ENCODE results near the gene DAGLA.
"Not testable (repeated sequence)": the region's sequence is repeated elsewhere in the genome, so short reads cannot be mapped to it uniquely, and the experiment has no call there.

DAGLA gene

DNA sequence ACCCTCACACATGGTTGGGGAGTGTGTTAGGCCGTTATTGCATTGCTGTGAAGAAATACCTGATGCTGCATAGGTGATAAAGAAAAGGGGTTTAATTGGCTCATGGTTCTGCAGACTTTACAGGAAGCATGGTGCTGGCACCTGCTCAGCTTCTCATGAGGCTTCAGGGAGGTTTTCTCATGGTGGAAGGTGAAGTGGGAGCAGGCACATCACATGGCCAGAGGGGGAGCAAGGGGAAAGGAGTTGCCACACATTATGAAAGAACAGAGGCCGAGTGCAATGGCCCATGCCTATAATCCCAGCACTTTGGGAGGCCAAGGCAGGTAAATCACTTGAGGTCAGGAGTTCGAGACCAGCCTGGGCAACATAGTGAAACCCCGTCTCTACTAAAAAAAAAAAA lies 19.2 kb upstream of the DAGLA start:
- DNase-seq (ENCODE audit: low read depth) = not testable (repeated sequence)

DNA sequence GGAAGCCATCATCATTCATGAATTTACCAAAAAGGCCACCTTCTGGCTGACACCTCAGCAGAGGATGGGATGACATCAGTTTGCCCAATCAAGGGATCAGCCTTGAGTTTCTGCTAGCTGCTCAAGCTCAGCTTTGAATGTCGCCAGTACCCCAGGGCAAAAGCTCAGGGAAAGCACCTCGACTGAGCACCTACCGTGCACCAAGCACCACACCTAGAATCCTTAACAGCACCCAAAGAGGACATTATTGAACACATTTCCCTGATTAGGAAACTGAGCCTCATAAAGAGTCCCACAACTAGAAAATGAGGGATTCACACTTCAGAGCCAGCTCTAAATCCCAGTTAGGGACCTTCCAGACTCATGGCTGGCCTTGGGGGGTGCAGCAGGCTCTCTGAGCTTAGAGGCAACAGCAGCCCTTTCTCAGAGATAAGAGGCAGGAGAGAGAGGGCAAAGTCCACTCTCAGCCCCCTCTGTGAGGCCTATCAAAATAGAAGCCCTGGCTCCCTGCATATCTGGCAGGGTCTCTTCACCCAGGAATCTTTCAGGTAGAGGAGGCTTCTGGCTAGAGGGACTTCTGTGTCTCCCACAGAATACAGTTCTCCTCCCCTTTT lies 13.4 kb upstream of the DAGLA start:
- no peak for DNase-seq (ENCODE audit: low read depth)

- DNase-seq (ENCODE audit: low read depth) = no peak
Measured at GRCh38 chr11:61667684-61668305, 12.4 kb upstream of the DAGLA start.

DNA sequence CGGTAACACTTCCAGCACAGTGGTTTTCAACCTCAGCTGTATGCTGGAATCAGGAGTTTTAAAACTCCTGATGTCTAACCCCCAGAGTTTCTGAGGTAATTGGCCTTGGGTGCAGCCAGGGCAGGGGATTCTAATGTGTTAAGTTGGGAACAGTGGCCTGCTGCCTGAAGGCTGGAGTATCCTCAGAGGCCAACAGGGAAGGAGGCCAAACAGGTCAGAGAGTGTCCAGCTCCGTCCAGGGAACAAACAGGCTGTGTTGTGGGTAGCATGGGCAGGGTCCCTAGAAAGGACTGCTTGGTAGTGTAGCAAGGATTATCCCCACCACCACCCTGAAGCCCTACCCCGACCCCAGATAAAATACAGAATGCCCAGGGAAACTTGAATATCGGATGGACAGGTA lies 10.8 kb upstream of the DAGLA start:
- DNase-seq (ENCODE audit: low read depth) = no peak

DNA sequence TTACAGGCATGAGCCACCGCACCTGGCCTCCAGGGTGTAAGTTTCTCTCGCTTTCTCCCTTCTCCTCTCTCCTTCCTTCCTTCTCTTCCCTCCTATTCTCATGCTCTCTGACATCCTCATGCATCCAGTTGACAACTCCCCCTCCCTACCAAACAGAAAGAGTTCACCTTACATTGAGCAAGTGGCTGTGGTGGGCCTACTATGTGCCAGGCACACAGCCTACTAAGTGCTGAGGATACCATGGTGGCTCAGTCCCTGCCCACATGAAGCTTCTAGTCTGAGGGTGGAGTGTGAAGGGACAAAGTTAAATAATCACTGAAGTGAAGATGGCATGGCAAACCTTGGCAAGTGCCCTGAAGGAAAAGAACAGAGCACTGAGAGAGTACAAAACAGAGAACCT lies 9.6 kb upstream of the DAGLA start:
- no peak for DNase-seq (ENCODE audit: low read depth)

DNA sequence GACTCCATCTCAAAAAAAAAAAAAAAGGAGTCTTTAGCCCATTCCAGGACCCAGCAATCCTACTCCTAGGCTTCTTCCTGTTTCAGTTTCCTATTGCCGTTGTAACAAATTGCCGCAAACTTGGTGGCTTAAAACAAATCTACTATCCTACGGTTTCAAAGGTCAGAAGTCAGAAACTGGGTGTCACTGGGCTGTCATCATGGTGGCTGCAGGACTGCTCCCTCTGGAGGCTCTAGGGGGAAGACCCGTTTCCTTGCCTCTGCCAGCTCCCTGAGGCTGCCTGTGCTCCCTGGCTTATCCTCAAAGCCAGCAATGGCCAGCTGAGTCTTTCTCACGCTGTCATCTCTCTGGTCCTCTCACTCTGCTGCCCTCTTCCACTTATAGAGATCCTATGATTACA lies 8.7 kb upstream of the DAGLA start:
- no peak for DNase-seq (ENCODE audit: low read depth)

- DNase-seq (ENCODE audit: low read depth) = not testable (repeated sequence)
Measured at GRCh38 chr11:61673946-61674467, 6.2 kb upstream of the DAGLA start.

DNA sequence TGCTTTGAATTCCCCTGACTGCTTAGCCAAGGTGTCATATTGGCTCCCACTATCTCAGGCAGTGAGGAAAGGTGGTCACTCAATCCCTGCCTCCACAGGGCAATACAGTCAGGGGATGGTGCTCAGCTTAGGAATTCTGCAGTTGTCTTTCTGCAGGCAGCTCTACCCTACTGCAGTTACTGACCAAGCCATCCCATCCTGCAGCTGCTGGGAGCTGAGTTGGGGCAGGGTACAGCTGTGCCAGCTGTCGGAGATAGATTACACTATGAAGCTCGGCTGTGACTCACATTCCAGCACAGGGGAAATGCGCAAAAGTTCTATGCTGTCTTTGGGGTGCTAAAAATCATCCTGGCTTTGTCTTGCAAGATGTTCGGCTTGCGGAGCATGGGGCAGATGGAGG lies 4.4 kb upstream of the DAGLA start:
- DNase-seq (ENCODE audit: low read depth) = no peak

GRCh38 chr11:61679296-61679695 lies 895 bp upstream of the DAGLA start:
- DNase-seq (ENCODE audit: low read depth) = no peak

GRCh38 chr11:61680622-61681221 lies 531 bp downstream of the DAGLA start:
- no peak for DNase-seq (ENCODE audit: low read depth)

DNA sequence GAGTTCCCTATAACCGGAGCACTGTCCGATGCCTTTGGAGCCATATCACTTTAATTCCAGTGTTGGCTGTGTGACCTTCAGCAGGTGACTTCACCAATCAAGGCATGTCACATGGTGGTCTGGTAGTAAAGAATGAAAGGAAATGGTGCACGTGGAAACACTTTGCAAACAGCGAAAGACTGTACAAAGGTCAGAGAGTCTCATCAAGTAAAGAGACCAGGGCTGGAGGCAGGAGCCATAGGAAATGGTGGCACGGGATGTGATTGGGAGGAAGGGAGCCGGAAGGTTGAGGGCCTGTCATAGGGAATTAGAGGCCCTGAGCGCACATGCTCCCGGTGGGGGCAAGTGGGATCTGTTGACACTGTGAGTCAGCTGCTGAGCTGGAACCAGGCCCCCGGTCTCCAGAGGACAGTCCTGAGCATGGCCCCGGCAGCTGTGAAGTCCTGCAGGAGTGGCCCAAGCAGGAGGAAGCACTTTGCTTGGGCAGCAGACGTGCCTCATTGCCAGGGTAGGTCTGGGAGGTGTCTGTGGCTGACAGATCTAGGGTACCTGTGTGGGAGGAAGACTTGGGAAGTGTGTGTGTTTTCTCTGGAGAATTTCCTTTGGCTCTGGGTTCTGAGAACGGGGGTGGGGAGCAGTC lies 2.0 kb downstream of the DAGLA start:
- no peak for DNase-seq (ENCODE audit: low read depth)

DNA sequence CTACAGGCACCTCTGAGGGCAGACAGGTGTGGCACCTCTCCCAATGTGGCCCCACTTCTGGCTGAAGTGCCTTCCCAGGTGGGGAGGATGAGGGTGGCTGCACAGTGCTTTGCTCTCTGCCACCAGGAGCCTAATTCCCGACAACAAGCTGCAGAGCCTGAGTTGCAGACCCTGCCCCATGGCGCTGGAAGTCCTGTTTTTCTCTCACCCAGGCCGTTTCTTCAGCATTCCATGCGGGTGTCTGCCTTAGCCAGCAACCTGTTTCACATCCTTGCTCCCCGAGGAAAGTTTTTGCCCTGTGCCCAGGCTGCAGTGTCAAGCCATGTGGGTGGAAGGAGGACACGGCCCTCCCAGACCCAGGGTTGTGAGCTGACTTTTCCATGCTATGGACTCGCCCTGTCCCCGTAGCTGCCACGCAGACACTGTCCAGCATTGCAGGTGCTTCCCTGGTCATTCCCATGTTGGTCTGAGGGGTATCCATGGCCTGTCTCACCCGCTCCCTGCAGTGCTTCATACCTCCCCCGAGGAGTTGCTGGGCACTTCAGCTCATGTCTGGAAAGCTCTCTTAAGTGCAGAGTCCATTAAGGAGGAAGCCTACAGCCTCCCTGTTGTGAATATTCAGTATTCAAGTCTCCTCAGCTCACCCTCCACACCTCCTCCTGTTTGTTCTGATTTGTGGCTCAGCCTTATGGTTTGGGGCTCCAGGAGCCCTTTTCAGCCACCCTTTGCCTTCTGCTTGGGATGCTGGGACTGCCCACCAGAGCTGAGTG lies 2.9 kb downstream of the DAGLA start:
- no peak for DNase-seq (ENCODE audit: low read depth)

GRCh38 chr11:61683961-61684869 lies 4.0 kb downstream of the DAGLA start:
- DNase-seq (ENCODE audit: low read depth) = peak; percentile 46

GRCh38 chr11:61684870-61685616 lies 4.9 kb downstream of the DAGLA start:
- no peak for DNase-seq (ENCODE audit: low read depth)

- DNase-seq (ENCODE audit: low read depth) = no peak
Measured at GRCh38 chr11:61685617-61685967, 5.4 kb downstream of the DAGLA start.

DNA sequence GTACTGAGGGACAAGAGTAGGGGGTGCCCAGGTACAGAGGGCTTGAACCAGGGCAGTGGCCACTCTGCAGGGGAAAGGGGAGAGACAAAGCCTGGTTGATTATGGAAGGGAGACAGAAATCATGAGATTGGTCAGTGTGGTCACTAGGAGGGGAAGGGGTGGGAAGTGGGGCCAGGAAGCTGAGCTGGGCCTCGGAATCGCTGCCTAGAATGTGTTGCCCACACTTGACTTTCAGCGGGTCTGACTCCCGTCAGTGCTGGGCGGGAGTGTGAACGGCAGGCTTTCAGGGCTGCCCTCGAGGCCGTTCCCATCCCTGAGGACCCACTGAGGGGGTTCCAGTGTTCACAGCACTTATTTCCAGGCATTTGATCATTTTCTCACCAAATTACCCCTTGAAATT lies 5.9 kb downstream of the DAGLA start:
- no peak for DNase-seq (ENCODE audit: low read depth)

DNA sequence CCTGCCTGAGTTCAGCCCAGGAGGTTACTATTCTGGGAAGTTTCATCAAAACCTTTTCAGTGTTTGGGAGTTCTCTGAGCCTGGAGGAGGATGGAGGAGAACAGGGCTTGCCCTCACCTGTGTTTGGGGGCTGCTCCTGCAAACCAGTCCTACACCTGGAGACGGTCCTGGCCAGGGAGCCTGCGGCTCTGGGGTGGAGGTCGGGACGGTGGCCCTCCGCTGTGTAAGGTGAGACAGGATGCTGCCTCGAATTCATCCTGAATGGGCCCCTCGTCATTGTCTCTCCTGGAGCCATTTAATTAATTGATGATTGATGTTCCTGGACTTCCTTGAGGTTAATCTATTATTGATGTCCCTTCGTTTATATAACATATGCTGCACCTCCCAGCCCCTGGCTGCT lies 6.3 kb downstream of the DAGLA start:
- DNase-seq (ENCODE audit: low read depth) = no peak

DNA sequence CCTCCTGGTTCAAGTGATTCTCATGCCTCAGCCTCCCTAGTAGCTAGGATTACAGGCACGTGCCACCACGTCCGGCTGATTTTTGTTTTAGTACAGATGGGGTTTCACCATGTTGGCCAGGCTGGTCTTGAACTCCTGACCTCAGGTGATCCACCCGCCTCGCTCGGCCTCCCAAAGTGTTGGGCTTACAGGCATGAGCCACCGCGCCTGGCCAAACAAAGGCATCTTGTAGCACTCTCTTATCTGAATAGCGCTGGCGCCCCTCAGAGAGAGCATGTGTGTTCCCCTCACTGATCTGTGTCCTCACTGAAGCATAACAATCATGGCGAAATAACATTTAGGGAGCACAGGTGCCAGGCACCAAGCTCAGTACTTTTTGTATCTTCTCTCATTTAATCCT lies 7.2 kb downstream of the DAGLA start:
- no peak for DNase-seq (ENCODE audit: low read depth)

GRCh38 chr11:61688365-61689163 lies 8.4 kb downstream of the DAGLA start:
- no peak for DNase-seq (ENCODE audit: low read depth)

GRCh38 chr11:61689164-61689496 lies 8.9 kb downstream of the DAGLA start:
- no peak for DNase-seq (ENCODE audit: low read depth)
